Hepatocyte (in vitro differentiated cells): ENCODE results near the gene COL28A1. TPM values are rescaled to one million over a fixed set of nuclear protein-coding genes. Genes with fewer than 3 reads are reported as not detected.
"Not testable (repeated sequence)": the region's sequence is repeated elsewhere in the genome, so short reads cannot be mapped to it uniquely, and the experiment has no call there.

Source experiments
- DNase-seq: peaks from one replicate; pipeline ENCODE4 v3.0.0-alpha.2; 2016; ENCODE audit warnings: low spot score
- H2AFZ ChIP-seq: fragments of 200-600 bp; sonication (generic); 2 replicates; pipeline ENCODE4 v1.6.0; 2016; ENCODE audit warnings: antibody characterized with exemption, mild to moderate bottlenecking
- H3K27ac ChIP-seq: fragments of 200-600 bp; sonication (generic); 2 replicates; pipeline ENCODE4 v1.5.1; 2016; ENCODE audit warnings: mild to moderate bottlenecking
- H3K27me3 ChIP-seq: fragments of 200-600 bp; sonication (generic); 2 replicates; pipeline ENCODE4 v1.6.1; 2016
- H3K36me3 ChIP-seq: fragments of 200-600 bp; sonication (generic); replicated peaks from 2 replicates; pipeline ENCODE4 v1.5.1; 2016; ENCODE audit warnings: low read depth; ENCODE audit not compliant: insufficient read depth
- H3K4me1 ChIP-seq: fragments of 200-600 bp; sonication (generic); 2 replicates; pipeline ENCODE4 v1.5.1; 2016; ENCODE audit warnings: mild to moderate bottlenecking, moderate library complexity; ENCODE audit not compliant: insufficient read depth
- H3K4me2 ChIP-seq: fragments of 200-600 bp; sonication (generic); 2 replicates; pipeline ENCODE4 v1.6.0; 2016
- H3K4me3 ChIP-seq: fragments of 200-600 bp; sonication (generic); 2 replicates; pipeline ENCODE4 v1.5.1; 2016; ENCODE audit warnings: mild to moderate bottlenecking
- H3K79me2 ChIP-seq: fragments of 200-600 bp; sonication (generic); 2 replicates; pipeline ENCODE4 v1.6.0; 2017; ENCODE audit warnings: mild to moderate bottlenecking
- H3K9me2 ChIP-seq: fragments of 200-600 bp; sonication (generic); replicated peaks from 2 replicates; pipeline ENCODE4 v1.6.0; 2017; ENCODE audit warnings: mild to moderate bottlenecking; ENCODE audit not compliant: insufficient read depth
- H3K9me3 ChIP-seq: fragments of 200-600 bp; sonication (generic); 2 replicates; pipeline ENCODE4 v1.5.1; 2016; ENCODE audit warnings: low read depth, mild to moderate bottlenecking
- H4K20me1 ChIP-seq: fragments of 200-600 bp; sonication (generic); 2 replicates; pipeline ENCODE4 v1.6.0; 2016; ENCODE audit warnings: mild to moderate bottlenecking; ENCODE audit not compliant: insufficient read depth, poor library complexity, severe bottlenecking
- EZH2 ChIP-seq: fragments of 200-600 bp; sonication (generic); IDR thresholded peaks from 2 replicates; pipeline ENCODE4 v1.6.1; 2016; ENCODE audit warnings: antibody characterized with exemption, mild to moderate bottlenecking, borderline replicate concordance
- EZH2phosphoT487 ChIP-seq: fragments of 200-600 bp; sonication (generic); IDR thresholded peaks from one replicate; pipeline ENCODE4 v1.6.1; 2018; ENCODE audit warnings: antibody characterized with exemption, mild to moderate bottlenecking, low read depth, moderate library complexity; ENCODE audit not compliant: unreplicated experiment, severe bottlenecking
- WGBS: methylation state at CpG from one replicate; pipeline ENCODE4 v1.1.6; 2016; ENCODE audit warnings: low lambda C conversion rate; ENCODE audit errors: missing lambda C conversion rate; 5-methylcytosine and 5-hydroxymethylcytosine counted together
- polyA plus RNA-seq: library from polyadenylated mRNA; unstranded; fragments of >200 nt; fragmentation: Nextera tagmentation; extraction: Ambion mirVana; gene quantifications from 2 replicates; pipeline ENCODE4 v1.2.1, GENCODE V29; 2016
- total RNA-seq: library from RNA; depleted of rRNA; stranded (reverse); fragments of >200 nt; gene quantifications from 2 replicates; pipeline ENCODE4 v1.2.3, GENCODE V29; 2014
- TF ChIP-seq, protein P1 (sequence below): fragments of 200-600 bp; sonication (generic); IDR thresholded peaks from 2 replicates; pipeline ENCODE4 v1.5.1; 2016; ENCODE audit warnings: antibody characterized with exemption, mild to moderate bottlenecking; ENCODE audit not compliant: poor library complexity

COL28A1 gene
- total and polyA plus RNA-seq, 2 experiments from 2014 or later: 0.28 to 0.47 TPM

DNA sequence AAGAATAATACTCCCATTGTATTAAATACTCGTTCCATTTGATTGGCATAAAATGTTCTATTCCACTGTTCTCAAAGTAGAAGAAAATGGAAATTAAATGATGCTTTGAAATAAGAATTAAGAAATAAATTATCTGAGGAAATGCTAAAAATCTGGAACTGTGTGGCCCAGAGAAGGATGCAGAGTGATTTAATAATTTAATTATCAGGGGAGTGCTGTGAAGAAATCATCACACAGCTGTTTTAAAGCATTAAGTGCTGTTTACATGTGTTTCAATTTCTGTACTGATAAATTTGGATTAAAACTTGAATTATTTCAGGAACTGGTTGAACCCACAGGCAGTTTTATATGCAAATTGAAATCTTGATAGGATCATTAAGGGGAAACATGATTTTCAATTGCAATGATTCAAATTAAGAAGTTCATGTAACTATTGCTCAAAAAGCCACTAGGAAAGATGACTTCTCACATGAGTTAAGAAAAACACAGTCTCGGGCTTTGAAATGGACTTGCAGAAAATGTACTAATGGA, 56.3 kb downstream of the COL28A1 start:
- TF ChIP-seq, protein P1, sequence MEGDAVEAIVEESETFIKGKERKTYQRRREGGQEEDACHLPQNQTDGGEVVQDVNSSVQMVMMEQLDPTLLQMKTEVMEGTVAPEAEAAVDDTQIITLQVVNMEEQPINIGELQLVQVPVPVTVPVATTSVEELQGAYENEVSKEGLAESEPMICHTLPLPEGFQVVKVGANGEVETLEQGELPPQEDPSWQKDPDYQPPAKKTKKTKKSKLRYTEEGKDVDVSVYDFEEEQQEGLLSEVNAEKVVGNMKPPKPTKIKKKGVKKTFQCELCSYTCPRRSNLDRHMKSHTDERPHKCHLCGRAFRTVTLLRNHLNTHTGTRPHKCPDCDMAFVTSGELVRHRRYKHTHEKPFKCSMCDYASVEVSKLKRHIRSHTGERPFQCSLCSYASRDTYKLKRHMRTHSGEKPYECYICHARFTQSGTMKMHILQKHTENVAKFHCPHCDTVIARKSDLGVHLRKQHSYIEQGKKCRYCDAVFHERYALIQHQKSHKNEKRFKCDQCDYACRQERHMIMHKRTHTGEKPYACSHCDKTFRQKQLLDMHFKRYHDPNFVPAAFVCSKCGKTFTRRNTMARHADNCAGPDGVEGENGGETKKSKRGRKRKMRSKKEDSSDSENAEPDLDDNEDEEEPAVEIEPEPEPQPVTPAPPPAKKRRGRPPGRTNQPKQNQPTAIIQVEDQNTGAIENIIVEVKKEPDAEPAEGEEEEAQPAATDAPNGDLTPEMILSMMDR: no peak
- TF ChIP-seq EZH2phosphoT487 (no peak), EZH2 (no peak)
- Histone ChIP-seq H3K4me2 (no peak overlapping the region), H3K27ac (no peak overlapping the region), H3K4me1 (no peaks in the 10 kb centered on the region), H3K27me3 (no peaks in the 10 kb centered on the region), H2AFZ (no peak overlapping the region), H3K4me3 (no peak overlapping the region), H4K20me1 (no peaks in the 10 kb centered on the region), H3K9me3 (no peaks in the 10 kb centered on the region), H3K9me2 (no peaks in the 10 kb centered on the region), H3K36me3 (no peaks in the 10 kb centered on the region), H3K79me2 (no peaks in the 10 kb centered on the region)
- whole genome bisulfite sequencing: 94% methylated on average over 2 of the region's 2 CpGs
- no peak for DNase-seq

DNA sequence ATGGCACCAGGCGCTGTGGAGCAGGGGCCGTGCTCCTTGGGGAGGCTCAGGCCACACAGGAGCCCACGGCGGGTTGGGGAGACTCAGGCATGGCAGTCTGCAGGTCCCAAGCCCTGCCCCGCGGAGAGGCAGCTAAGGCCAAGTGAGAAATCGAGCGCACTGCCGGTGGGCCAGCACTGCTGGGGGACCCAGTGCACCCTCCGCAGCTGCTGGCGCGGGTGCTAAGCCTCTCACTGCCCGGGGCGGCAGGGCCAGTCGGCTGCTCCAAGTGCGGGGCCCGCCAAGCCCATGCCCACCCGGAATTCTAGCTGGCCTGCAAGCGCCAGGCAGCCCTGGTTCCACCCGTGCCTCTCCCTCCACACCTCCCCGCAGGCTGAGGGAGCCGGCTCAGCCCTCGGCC, 57.1 kb downstream of the COL28A1 start:
- Histone ChIP-seq H3K4me1 (no peaks in the 10 kb centered on the region), H3K79me2 (no peaks in the 10 kb centered on the region), H3K9me3 (no peaks in the 10 kb centered on the region), H2AFZ (no peak overlapping the region), H3K4me2 (no peak overlapping the region), H3K27ac (no peak overlapping the region), H3K4me3 (no peak overlapping the region), H4K20me1 (no peaks in the 10 kb centered on the region), H3K36me3 (no peaks in the 10 kb centered on the region), H3K9me2 (no peaks in the 10 kb centered on the region), H3K27me3 (no peaks in the 10 kb centered on the region)
- 90% methylated on average over 21 of the region's 23 CpGs for WGBS
- no peak for DNase-seq
- TF ChIP-seq, protein P1: no peak
- no peak for TF ChIP-seq EZH2
- no peak for TF ChIP-seq EZH2phosphoT487

DNA sequence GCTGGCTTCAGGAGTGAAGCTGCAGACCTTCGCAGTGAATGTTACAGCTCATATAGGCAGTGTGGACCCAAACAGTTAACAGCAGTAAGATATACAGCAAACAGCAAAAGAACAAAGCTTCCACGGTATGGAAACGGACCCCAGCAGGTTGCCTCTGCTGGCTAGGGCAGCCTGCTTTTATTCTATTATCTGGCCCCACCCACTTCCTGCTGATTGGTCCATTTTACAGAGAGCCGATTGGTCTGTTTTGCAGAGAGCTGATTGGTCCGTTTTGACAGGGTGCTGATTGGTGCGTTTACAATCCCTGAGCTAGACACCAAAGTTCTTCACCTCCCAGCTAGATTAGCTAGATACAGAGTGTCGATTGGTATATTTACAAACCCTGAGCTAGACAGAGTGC, 58.0 kb downstream of the COL28A1 start:
- 94% methylated on average over 7 of the region's 7 CpGs for WGBS
- H3K27ac ChIP-seq, H3K27me3 ChIP-seq, DNase-seq, H3K4me2 ChIP-seq, H2AFZ ChIP-seq, H3K9me2 ChIP-seq, H3K79me2 ChIP-seq, H3K4me3 ChIP-seq, H4K20me1 ChIP-seq, H3K4me1 ChIP-seq, H3K9me3 ChIP-seq, H3K36me3 ChIP-seq: not testable (repeated sequence)

DNA sequence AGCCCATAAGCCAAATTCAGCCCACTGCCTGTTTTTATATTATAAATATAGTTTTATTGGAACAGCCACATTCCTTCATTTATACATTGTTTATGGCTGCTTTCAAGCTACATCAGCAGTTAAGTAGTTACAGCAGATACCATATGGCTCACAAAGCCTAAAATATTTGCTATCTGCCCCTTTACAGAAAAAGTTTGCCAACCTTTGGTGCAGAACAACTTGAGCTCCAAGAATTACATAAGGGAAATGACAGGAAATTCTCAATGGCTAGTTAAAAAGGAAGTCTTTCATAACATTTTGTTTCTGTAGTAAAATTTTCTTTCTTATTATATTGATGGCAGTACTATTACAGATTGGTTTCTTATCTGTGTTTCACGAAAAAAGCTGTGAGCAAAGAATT, 59.3 kb downstream of the COL28A1 start:
- Histone ChIP-seq H3K9me3 (no peaks in the 10 kb centered on the region), H3K36me3 (no peaks in the 10 kb centered on the region), H3K4me1 (no peaks in the 10 kb centered on the region), H2AFZ (no peak overlapping the region), H3K27me3 (no peaks in the 10 kb centered on the region), H3K79me2 (no peaks in the 10 kb centered on the region), H3K27ac (no peak overlapping the region), H3K4me2 (no peak overlapping the region), H4K20me1 (no peaks in the 10 kb centered on the region), H3K9me2 (no peaks in the 10 kb centered on the region), H3K4me3 (no peak overlapping the region)
- no peak for DNase-seq
- WGBS: 57% methylated on average over 1 of the region's 1 CpG
- TF ChIP-seq, protein P1: no peak
- TF ChIP-seq EZH2: no peak
- TF ChIP-seq EZH2phosphoT487: no peak
